ENCODE results near the gene WNK4. TPM values are rescaled to one million over a fixed set of nuclear protein-coding genes. Genes with fewer than 3 reads are reported as not detected.

WNK4 gene
- total RNA-seq, 3 donors from 2014 or later, result 17.5 to 55.8 (median 32.4) TPM

GRCh38 chr17:42754782-42755181 is 25.6 kb upstream of the WNK4 start:
- intact Hi-C loops (cut with DNase I, micrococcal nuclease), result no loop called here
- H3K36me3 ChIP-seq (ENCODE audit: low read depth), result no peaks in the 10 kb centered on the region
- no peak for TF ChIP-seq CTCF (IDR thresholded peaks at IDR 0.05)
- H3K9me3 ChIP-seq, result no peaks in the 10 kb centered on the region
- H3K4me3 ChIP-seq, result no peak overlapping the region
- DNase-seq, result no peak
- ATAC-seq, result no peak
- no peaks in the 10 kb centered on the region for H3K4me1 ChIP-seq (ENCODE audit: low read depth)

GRCh38 chr17:42759982-42760651 is 20.3 kb upstream of the WNK4 start:
- Histone ChIP-seq H3K36me3 (ENCODE audit: low read depth) (no peaks in the 10 kb centered on the region), H3K9me3 (no peaks in the 10 kb centered on the region), H3K4me1 (ENCODE audit: low read depth) (peaks cover 16% of the 10 kb centered on the region), H3K4me3 (no peak overlapping the region)
- no peak for DNase-seq
- no peak for TF ChIP-seq CTCF (IDR thresholded peaks at IDR 0.05)
- intact Hi-C loops (cut with DNase I, micrococcal nuclease), result no loop called here
- peak; percentile 17 for ATAC-seq

- intact Hi-C loops (cut with DNase I, micrococcal nuclease), result no loop called here
- Histone ChIP-seq H3K36me3 (ENCODE audit: low read depth) (no peaks in the 10 kb centered on the region), H3K4me1 (ENCODE audit: low read depth) (peaks cover 16% of the 10 kb centered on the region), H3K4me3 (no peak within 1 kb of the TSS), H3K9me3 (no peaks in the 10 kb centered on the region)
- peak; percentile 66 for ATAC-seq
- DNase-seq, result peak in 2 of 3 donors; percentile 46 to 49
- no peak for TF ChIP-seq CTCF (IDR thresholded peaks at IDR 0.05)
These were observed 19.5 kb upstream of the WNK4 start, which contains the start of gene RAMP2 for GRCh38 chr17:42760652-42761581. RAMP2 (plus strand) TSS chr17:42761227; CDS start chr17:42761262, 35 bp downstream.

GRCh38 chr17:42761638-42762037 is 18.8 kb upstream of the WNK4 start:
- peaks cover 16% of the 10 kb centered on the region for H3K4me1 ChIP-seq (ENCODE audit: low read depth)
- H3K9me3 ChIP-seq, result no peaks in the 10 kb centered on the region
- DNase-seq (no peak), ATAC-seq (no peak)
- no peak for TF ChIP-seq CTCF (IDR thresholded peaks at IDR 0.05)
- H3K36me3 ChIP-seq (ENCODE audit: low read depth), result no peaks in the 10 kb centered on the region
- H3K4me3 ChIP-seq, result no peak overlapping the region
- intact Hi-C loops (cut with DNase I, micrococcal nuclease), result no loop called here

- Histone ChIP-seq H3K4me1 (ENCODE audit: low read depth) (peaks cover 7% of the 10 kb centered on the region), H3K9me3 (no peaks in the 10 kb centered on the region), H3K36me3 (ENCODE audit: low read depth) (no peaks in the 10 kb centered on the region), H3K4me3 (no peak overlapping the region)
- TF ChIP-seq CTCF (IDR thresholded peaks at IDR 0.05), result no peak
- ATAC-seq (no peak), DNase-seq (no peak)
- intact Hi-C loops (cut with DNase I, micrococcal nuclease), result no loop called here
These were observed 14.3 kb upstream of the WNK4 start for GRCh38 chr17:42766124-42766523.

Measured in mucosa of descending colon (tissue), 3 donors.